Subcutaneous abdominal adipose tissue (tissue), 5 donors: Measurements from ENCODE around the gene MPZL2.
A peak's percentile ranks its signal among the peaks of the same experiment; 100 is the strongest.

ENCODE experiments used
- H3K27ac ChIP-seq: one replicate; pipeline ENCODE4 v1.7.0; 2013; ENCODE audit warnings: low read depth, mild to moderate bottlenecking, inconsistent platforms, low read length, moderate library complexity
- H3K27me3 ChIP-seq, 5 donors: one replicate each; pipeline ENCODE4 v1.7.0; 2013; ENCODE audit warnings: low read length in 5 of 5, inconsistent platforms in 1 of 5; ENCODE audit not compliant: control insufficient read depth in 5 of 5, insufficient read depth in 4 of 5
- H3K36me3 ChIP-seq, 5 donors: one replicate each; pipeline ENCODE4 v1.7.0; 2013; ENCODE audit warnings: low read length in 5 of 5; ENCODE audit not compliant: control insufficient read depth in 5 of 5, insufficient read depth in 5 of 5
- H3K4me1 ChIP-seq, 5 donors: one replicate each; pipeline ENCODE4 v1.7.0; 2013; ENCODE audit warnings: low read length in 5 of 5, mild to moderate bottlenecking in 3 of 5, moderate library complexity in 1 of 5; ENCODE audit not compliant: control insufficient read depth in 5 of 5, insufficient read depth in 5 of 5
- H3K4me3 ChIP-seq, 5 donors: one replicate each; pipeline ENCODE4 v1.7.0; 2013; ENCODE audit warnings: low read length in 5 of 5, low read depth in 1 of 5
- H3K9ac ChIP-seq, 5 donors: one replicate each; pipeline ENCODE4 v1.7.0; 2013; ENCODE audit warnings: low read length in 5 of 5, mild to moderate bottlenecking in 4 of 5, moderate library complexity in 3 of 5
- H3K9me3 ChIP-seq, 5 donors: one replicate each; pipeline ENCODE4 v1.7.0; 2013; ENCODE audit warnings: low read length in 5 of 5; ENCODE audit not compliant: control insufficient read depth in 5 of 5
- donor health status: healthy.
- donor health status: healthy.
- donor health status: healthy.
- donor health status: healthy.
- donor health status: healthy.

The MPZL2 gene

GRCh38 chr11:118226781-118227180 is 37.3 kb downstream of the MPZL2 start:
- H3K27ac ChIP-seq = no peak overlapping the region
- no peaks in the 10 kb centered on the region for H3K9me3 ChIP-seq
- H3K4me3 ChIP-seq = no peak overlapping the region
- H3K27me3 ChIP-seq = no peaks in the 10 kb centered on the region
- H3K9ac ChIP-seq = no peak overlapping the region
- peaks cover 0 to 31% (median 19%) of the 10 kb centered on the region in 5 donors for H3K4me1 ChIP-seq
- no peaks in the 10 kb centered on the region for H3K36me3 ChIP-seq

- H3K9me3 ChIP-seq = no peaks in the 10 kb centered on the region
- H3K27ac ChIP-seq = no peak overlapping the region
- H3K4me3 ChIP-seq = no peak overlapping the region
- no peaks in the 10 kb centered on the region for H3K36me3 ChIP-seq
- no peak overlapping the region for H3K9ac ChIP-seq
- no peaks in the 10 kb centered on the region for H3K27me3 ChIP-seq
- peaks cover 0 to 31% (median 19%) of the 10 kb centered on the region in 5 donors for H3K4me1 ChIP-seq
Measured at GRCh38 chr11:118226296-118226695, 37.8 kb downstream of the MPZL2 start.

GRCh38 chr11:118224511-118225188 is 39.4 kb downstream of the MPZL2 start, which contains the start of gene JAML:
Gene JAML (minus strand): TSS chr11:118225011. CDS start chr11:118214866, 10,145 bp downstream.
- Histone ChIP-seq H3K9me3 (no peaks in the 10 kb centered on the region), H3K9ac (peak within 1 kb of the TSS in 1 of 5 donors; percentile 22), H3K4me1 (peaks cover 0 to 38% (median 21%) of the 10 kb centered on the region in 5 donors), H3K36me3 (no peaks in the 10 kb centered on the region), H3K4me3 (peak within 1 kb of the TSS; percentile 4 to 51 (median 25)), H3K27me3 (peaks cover 0 to 6% (median 0%) of the 10 kb centered on the region in 5 donors), H3K27ac (no peak within 1 kb of the TSS)

- peaks cover 0 to 6% (median 0%) of the 10 kb centered on the region in 5 donors for H3K27me3 ChIP-seq
- no peak overlapping the region for H3K27ac ChIP-seq
- H3K36me3 ChIP-seq = no peaks in the 10 kb centered on the region
- H3K9me3 ChIP-seq = no peaks in the 10 kb centered on the region
- H3K4me1 ChIP-seq = peaks cover 0 to 39% (median 25%) of the 10 kb centered on the region in 5 donors
- H3K4me3 ChIP-seq = peak overlapping the region; percentile 4 to 51 (median 25)
- no peak overlapping the region for H3K9ac ChIP-seq
Measured at GRCh38 chr11:118223992-118224391, 40.1 kb downstream of the MPZL2 start.

- Histone ChIP-seq H3K4me3 (peak overlapping the region in 4 of 5 donors; percentile 11 to 51 (median 38)), H3K4me1 (peaks cover 0 to 36% (median 25%) of the 10 kb centered on the region in 5 donors), H3K27ac (no peak overlapping the region), H3K9me3 (no peaks in the 10 kb centered on the region), H3K9ac (no peak overlapping the region), H3K27me3 (peaks cover 0 to 6% (median 0%) of the 10 kb centered on the region in 5 donors), H3K36me3 (no peaks in the 10 kb centered on the region)
Measured at GRCh38 chr11:118223570-118223969, 40.5 kb downstream of the MPZL2 start.

GRCh38 chr11:118222437-118222836 is 41.7 kb downstream of the MPZL2 start:
- no peak overlapping the region for H3K27ac ChIP-seq
- no peak overlapping the region for H3K9ac ChIP-seq
- H3K36me3 ChIP-seq = no peaks in the 10 kb centered on the region
- H3K9me3 ChIP-seq = no peaks in the 10 kb centered on the region
- peaks cover 0 to 6% (median 0%) of the 10 kb centered on the region in 5 donors for H3K27me3 ChIP-seq
- H3K4me3 ChIP-seq = no peak overlapping the region
- peaks cover 0 to 35% (median 22%) of the 10 kb centered on the region in 5 donors for H3K4me1 ChIP-seq

- Histone ChIP-seq H3K4me3 (no peak overlapping the region), H3K36me3 (no peaks in the 10 kb centered on the region), H3K9ac (no peak overlapping the region), H3K27me3 (peaks cover 0 to 6% (median 0%) of the 10 kb centered on the region in 5 donors), H3K4me1 (peaks cover 0 to 30% (median 18%) of the 10 kb centered on the region in 5 donors), H3K9me3 (no peaks in the 10 kb centered on the region), H3K27ac (no peak overlapping the region)
Measured at GRCh38 chr11:118221419-118221818, 42.7 kb downstream of the MPZL2 start.

GRCh38 chr11:118219732-118220131 is 44.4 kb downstream of the MPZL2 start:
- H3K4me1 ChIP-seq = peaks cover 0 to 20% (median 15%) of the 10 kb centered on the region in 5 donors
- no peak overlapping the region for H3K4me3 ChIP-seq
- peaks cover 0 to 6% (median 0%) of the 10 kb centered on the region in 5 donors for H3K27me3 ChIP-seq
- H3K9ac ChIP-seq = no peak overlapping the region
- no peak overlapping the region for H3K27ac ChIP-seq
- no peaks in the 10 kb centered on the region for H3K36me3 ChIP-seq
- H3K9me3 ChIP-seq = no peaks in the 10 kb centered on the region

GRCh38 chr11:118219244-118219643 is 44.9 kb downstream of the MPZL2 start:
- Histone ChIP-seq H3K27ac (no peak overlapping the region), H3K4me3 (no peak overlapping the region), H3K9ac (no peak overlapping the region), H3K9me3 (no peaks in the 10 kb centered on the region), H3K4me1 (peaks cover 0 to 16% (median 10%) of the 10 kb centered on the region in 5 donors), H3K36me3 (no peaks in the 10 kb centered on the region), H3K27me3 (peaks cover 0 to 6% (median 0%) of the 10 kb centered on the region in 5 donors)

GRCh38 chr11:118217575-118217974 is 46.5 kb downstream of the MPZL2 start:
- peaks cover 0 to 6% (median 0%) of the 10 kb centered on the region in 5 donors for H3K27me3 ChIP-seq
- H3K9me3 ChIP-seq = no peaks in the 10 kb centered on the region
- H3K4me3 ChIP-seq = no peak overlapping the region
- H3K4me1 ChIP-seq = peaks cover 0 to 27% (median 16%) of the 10 kb centered on the region in 5 donors
- no peak overlapping the region for H3K9ac ChIP-seq
- no peak overlapping the region for H3K27ac ChIP-seq
- H3K36me3 ChIP-seq = no peaks in the 10 kb centered on the region
